SJSA1 (cell line): ENCODE data around the gene GPR82. TPM values are rescaled to one million over a fixed set of nuclear protein-coding genes. Genes with fewer than 3 reads are reported as not detected.

Experiments used
- total RNA-seq: library from RNA; depleted of rRNA; stranded (reverse); fragments of >200 nt; shearing (Covaris generic); gene quantifications from 2 replicates; pipeline ENCODE4 v1.2.3, GENCODE V29; 2014; rRNA removed

GPR82 gene
- total RNA-seq, 1 experiment from 2014 or later, result not detected

Other genes starting within 250 kb of the GPR82 start
- gene GPR34, start 35.2 kb upstream of the GPR82 start, total RNA-seq, result not detected in 2 replicates
- gene CASK, start 199.4 kb downstream of the GPR82 start, total RNA-seq, result 15.8 and 25.2 TPM in 2 replicates